BLaER1 treated with 17β-estradiol and CSF1 and Interleukin-3, amounts not matched to agents 10 nM and 100 nM (cell line): ENCODE data around the gene DGKG.

Experiments
- H3K27ac ChIP-seq, 11 experiments: shearing (Covaris generic); formaldehyde crosslinking; 2 replicates each; pipeline ENCODE4 v1.8.1; 2022
- H3K27me3 ChIP-seq, 11 experiments: shearing (Covaris generic); formaldehyde crosslinking; 2 replicates each; pipeline ENCODE4 v1.8.1; 2022
- H3K36me3 ChIP-seq, 11 experiments: shearing (Covaris generic); formaldehyde crosslinking; 2 replicates each; pipeline ENCODE4 v1.8.1; 2022
- H3K4me1 ChIP-seq, 10 experiments: shearing (Covaris generic); formaldehyde crosslinking; 2 replicates each; pipeline ENCODE4 v1.8.1; 2022
- H3K4me2 ChIP-seq, 11 experiments: shearing (Covaris generic); formaldehyde crosslinking; 2 replicates each; pipeline ENCODE4 v1.8.1; 2022
- H3K4me3 ChIP-seq, 10 experiments: shearing (Covaris generic); formaldehyde crosslinking; 2 replicates each; pipeline ENCODE4 v1.8.1; 2022
- H3K9ac ChIP-seq, 11 experiments: shearing (Covaris generic); formaldehyde crosslinking; 2 replicates each; pipeline ENCODE4 v1.8.1; 2022
- H3K9me3 ChIP-seq, 11 experiments: shearing (Covaris generic); formaldehyde crosslinking; replicated peaks in 1 of 11; 2 replicates each; pipeline ENCODE4 v1.8.1; 2022
- H4K20me1 ChIP-seq, 11 experiments: shearing (Covaris generic); formaldehyde crosslinking; 2 replicates each; pipeline ENCODE4 v1.8.1; 2022
- Cebpa-rat ChIP-seq, 11 experiments: shearing (Covaris generic); IDR thresholded peaks; 2 replicates each; pipeline ENCODE4 v1.8.1; 2022

DGKG gene

DNA sequence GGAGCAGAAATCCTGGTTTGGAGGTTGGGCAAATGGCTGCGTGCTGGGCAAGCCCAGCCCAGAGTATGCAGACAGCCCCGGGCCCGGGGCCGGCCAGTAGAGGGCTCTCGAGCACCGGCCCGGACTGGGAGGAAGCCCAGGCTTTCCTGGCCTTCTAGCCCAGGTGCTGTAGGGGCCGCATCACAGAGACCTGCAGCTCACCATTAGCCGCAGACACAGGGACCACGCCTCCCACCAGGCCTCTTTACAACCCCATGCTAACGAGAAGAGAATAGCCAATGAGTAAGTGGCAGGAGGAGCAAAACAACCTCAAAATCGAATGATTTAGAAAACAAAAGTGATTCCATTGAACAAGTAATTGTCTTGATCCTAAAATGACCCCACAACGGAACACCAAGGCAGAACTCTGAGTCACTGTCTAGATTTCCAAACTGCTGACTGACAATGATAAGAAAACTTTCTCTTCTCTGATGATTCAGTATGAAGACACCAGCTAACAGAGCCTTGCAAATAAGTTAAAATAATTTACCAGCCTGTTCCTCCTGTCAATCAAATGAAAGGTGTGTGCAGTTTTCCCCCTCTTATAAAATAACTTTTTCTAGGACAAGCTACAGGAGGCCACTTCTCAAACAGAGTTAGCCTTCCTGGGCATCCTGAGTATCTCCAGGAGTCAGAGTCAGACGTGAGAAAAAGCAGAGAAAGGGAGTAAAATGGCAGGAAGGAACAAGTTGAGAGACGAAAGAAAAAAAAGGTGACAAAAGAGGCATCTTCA is 102.2 kb downstream of the DGKG start:
- Histone ChIP-seq H4K20me1 (no peaks in the 10 kb centered on the region; a peak in 1 of 22 replicates), H3K4me3 (no peak overlapping the region), H3K36me3 (no peaks in the 10 kb centered on the region), H3K27me3 (peaks cover 0 to 6% (median 0%) of the 10 kb centered on the region in 11 experiments; a peak in 1 of 22 replicates), H3K9ac (0 out of 22 replicates have a peak overlapping the region, but pooled peaks of 2 of the 11 experiments have one; percentile 1 to 22), H3K4me1 (peaks cover 14 to 36% (median 31%) of the 10 kb centered on the region in 10 experiments), H3K9me3 (no peaks in the 10 kb centered on the region), H3K27ac (no peak overlapping the region), H3K4me2 (peak overlapping the region in 8 of 11 experiments; percentile 3 to 44 (median 14); a peak in 8 of 22 replicates)
- TF ChIP-seq Cebpa-rat (IDR thresholded peaks at IDR 0.05) = no peak

DNA sequence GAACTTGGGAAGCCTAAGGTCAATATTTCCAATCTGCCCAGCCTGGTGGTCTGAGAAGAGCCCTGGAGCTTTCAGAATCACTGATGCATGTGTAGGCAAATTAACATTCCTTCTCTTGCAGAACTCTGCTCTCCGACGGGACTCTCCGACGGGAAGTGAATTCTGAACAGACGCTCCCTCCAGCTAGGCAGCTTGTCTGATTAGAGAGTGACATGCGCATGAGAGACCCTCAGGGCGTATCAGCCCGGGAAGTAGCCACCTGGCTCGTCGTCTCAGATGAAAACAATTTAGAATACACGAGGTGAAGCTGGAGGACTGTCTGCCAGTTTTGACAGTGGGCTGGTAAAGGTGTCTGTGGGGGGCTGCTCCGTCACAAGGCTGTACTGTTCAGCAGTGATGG is 103.1 kb downstream of the DGKG start:
- no peak overlapping the region for H3K4me3 ChIP-seq
- H3K4me2 ChIP-seq = peak overlapping the region in 5 of 11 experiments; percentile 3 to 43 (median 16); a peak in 3 of 22 replicates
- peaks cover 21 to 44% (median 39%) of the 10 kb centered on the region in 10 experiments for H3K4me1 ChIP-seq
- H3K9me3 ChIP-seq = no peaks in the 10 kb centered on the region
- peaks cover 0 to 6% (median 0%) of the 10 kb centered on the region in 11 experiments; a peak in 1 of 22 replicates for H3K27me3 ChIP-seq
- no peaks in the 10 kb centered on the region for H3K36me3 ChIP-seq
- H4K20me1 ChIP-seq = no peaks in the 10 kb centered on the region; a peak in 2 of 22 replicates
- no peak overlapping the region for H3K27ac ChIP-seq
- TF ChIP-seq Cebpa-rat (IDR thresholded peaks at IDR 0.05) = no peak
- no peak overlapping the region for H3K9ac ChIP-seq

DNA sequence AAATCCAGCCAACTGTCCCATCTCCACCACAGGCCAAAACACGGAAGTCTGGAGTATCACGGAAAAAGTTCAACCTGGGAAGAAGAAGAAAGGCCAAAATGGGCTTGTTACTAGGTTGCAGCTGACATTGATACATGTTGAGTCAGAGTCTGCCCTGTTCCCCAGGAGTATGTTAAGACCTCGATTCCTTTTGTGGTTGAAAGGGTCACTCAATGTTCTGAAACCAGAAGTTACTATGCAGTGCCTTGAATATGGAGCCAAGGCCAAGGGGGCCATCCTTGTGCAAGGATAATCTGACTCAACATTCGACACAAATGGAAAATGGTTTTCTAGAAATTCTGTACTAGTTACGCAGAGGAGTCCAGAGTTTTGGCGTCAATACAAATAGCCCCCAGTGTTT is 104.2 kb downstream of the DGKG start:
- Histone ChIP-seq H3K27ac (no peak overlapping the region), H4K20me1 (no peaks in the 10 kb centered on the region; a peak in 2 of 22 replicates), H3K4me1 (peaks cover 32 to 55% (median 48%) of the 10 kb centered on the region in 10 experiments), H3K9me3 (no peaks in the 10 kb centered on the region), H3K27me3 (peaks cover 0 to 6% (median 0%) of the 10 kb centered on the region in 11 experiments; a peak in 2 of 22 replicates), H3K9ac (no peak overlapping the region), H3K4me3 (no peak overlapping the region), H3K36me3 (no peaks in the 10 kb centered on the region), H3K4me2 (no peak overlapping the region)
- TF ChIP-seq Cebpa-rat (IDR thresholded peaks at IDR 0.05) = no peak

DNA sequence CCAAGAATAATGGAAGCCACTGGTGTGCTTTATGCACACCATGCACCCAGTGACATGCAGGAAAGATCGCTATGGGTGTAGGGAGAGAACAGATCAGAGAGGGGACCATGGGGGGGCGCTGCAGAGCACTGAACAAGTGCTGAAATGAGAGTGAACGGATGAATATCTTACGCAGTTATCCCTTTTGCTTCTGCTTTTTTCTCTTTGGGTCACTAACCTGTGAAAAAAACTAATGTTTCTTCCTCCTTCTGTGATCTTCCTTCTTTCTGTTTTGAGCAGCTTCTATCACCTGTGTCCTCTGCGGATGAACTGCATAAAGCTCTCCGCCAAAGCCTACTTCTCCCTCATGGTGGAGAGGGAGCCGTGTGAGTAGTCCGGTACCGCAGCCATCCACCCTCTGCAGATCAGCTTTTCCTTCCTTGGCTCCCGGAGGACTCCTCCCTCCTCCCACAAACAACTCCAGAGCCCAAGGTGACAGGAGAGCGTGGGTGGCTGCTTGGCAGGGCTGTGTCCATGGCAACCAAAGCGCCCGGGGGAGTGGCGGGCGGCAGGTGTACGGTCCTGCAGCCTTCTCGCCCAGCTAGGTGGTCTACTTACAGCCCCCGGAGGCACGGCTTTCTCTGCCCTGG is 106.2 kb downstream of the DGKG start:
- peaks cover 44 to 66% (median 50%) of the 10 kb centered on the region in 10 experiments for H3K4me1 ChIP-seq
- no peak overlapping the region for H3K4me3 ChIP-seq
- H3K9ac ChIP-seq = peak overlapping the region in 2 of 11 experiments; percentile 54 to 69; a peak in 1 of 22 replicates
- no peaks in the 10 kb centered on the region; a peak in 2 of 22 replicates for H4K20me1 ChIP-seq
- no peaks in the 10 kb centered on the region for H3K36me3 ChIP-seq
- peaks cover 0 to 6% (median 0%) of the 10 kb centered on the region in 11 experiments; a peak in 2 of 22 replicates for H3K27me3 ChIP-seq
- peak overlapping the region; percentile 74 to 96 (median 82) for H3K4me2 ChIP-seq
- no peaks in the 10 kb centered on the region for H3K9me3 ChIP-seq
- H3K27ac ChIP-seq = peak overlapping the region in 8 of 11 experiments; percentile 56 to 78 (median 74); a peak in 16 of 22 replicates
- TF ChIP-seq Cebpa-rat (IDR thresholded peaks at IDR 0.05) = no peak

DNA sequence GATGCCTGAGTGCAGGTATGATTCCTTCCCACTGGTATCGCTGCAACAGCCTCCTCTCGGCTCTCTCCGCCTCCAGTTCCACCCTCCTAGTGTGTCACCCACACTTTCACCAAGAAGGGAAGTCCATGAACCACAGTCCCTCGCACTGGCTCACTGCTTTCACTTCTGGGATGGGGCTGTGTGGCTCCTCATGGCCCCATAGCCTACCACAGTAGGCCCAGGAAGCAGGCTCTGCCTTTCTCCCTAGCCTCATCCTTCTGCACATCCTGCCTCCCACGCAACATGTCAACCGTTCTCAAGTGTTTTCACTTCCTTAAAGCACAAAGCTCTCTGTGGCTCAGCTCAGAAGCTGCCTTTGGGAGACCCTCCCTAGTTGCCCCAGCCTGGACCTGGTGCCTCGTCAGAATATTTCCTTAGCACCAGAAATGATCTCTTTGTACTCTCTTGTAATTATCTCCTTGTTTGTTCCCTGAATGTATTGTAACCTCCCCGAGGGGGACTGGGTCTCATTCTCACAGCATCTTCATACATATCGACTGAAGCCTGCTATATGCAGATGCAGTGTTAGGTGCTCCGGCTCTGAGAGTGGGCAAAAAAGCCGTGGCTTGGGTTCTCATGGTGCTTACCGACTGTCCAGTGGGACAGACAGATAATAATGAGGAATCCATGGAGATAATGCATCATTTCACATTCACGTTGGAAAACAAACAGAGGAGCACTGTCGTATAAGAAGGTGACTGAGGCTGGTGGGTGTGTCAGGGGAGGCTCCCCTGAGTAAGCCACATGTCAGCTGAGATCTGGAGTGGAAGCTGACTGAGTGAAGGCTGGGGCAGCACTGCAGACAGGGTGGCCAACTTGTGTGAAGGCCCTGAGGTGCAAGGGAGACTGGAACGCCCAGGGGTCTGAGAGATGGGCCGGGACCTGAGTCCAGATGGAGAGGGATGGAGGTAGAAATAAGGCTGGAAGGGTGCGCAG is 107.1 kb downstream of the DGKG start:
- Histone ChIP-seq H3K9me3 (no peaks in the 10 kb centered on the region), H3K4me2 (peak overlapping the region; percentile 74 to 96 (median 82)), H3K4me1 (peaks cover 37 to 58% (median 44%) of the 10 kb centered on the region in 10 experiments), H3K4me3 (peak overlapping the region in 2 of 10 experiments; percentile 7 to 34; a peak in 1 of 20 replicates), H3K27ac (peak overlapping the region in 10 of 11 experiments; percentile 4 to 78 (median 74); a peak in 18 of 22 replicates), H3K9ac (peak overlapping the region in 9 of 11 experiments; percentile 7 to 69 (median 50); a peak in 15 of 22 replicates), H4K20me1 (no peaks in the 10 kb centered on the region; a peak in 2 of 22 replicates), H3K27me3 (peaks cover 0 to 6% (median 0%) of the 10 kb centered on the region in 11 experiments; a peak in 2 of 22 replicates), H3K36me3 (no peaks in the 10 kb centered on the region)
- no peak for TF ChIP-seq Cebpa-rat (IDR thresholded peaks at IDR 0.05)

DNA sequence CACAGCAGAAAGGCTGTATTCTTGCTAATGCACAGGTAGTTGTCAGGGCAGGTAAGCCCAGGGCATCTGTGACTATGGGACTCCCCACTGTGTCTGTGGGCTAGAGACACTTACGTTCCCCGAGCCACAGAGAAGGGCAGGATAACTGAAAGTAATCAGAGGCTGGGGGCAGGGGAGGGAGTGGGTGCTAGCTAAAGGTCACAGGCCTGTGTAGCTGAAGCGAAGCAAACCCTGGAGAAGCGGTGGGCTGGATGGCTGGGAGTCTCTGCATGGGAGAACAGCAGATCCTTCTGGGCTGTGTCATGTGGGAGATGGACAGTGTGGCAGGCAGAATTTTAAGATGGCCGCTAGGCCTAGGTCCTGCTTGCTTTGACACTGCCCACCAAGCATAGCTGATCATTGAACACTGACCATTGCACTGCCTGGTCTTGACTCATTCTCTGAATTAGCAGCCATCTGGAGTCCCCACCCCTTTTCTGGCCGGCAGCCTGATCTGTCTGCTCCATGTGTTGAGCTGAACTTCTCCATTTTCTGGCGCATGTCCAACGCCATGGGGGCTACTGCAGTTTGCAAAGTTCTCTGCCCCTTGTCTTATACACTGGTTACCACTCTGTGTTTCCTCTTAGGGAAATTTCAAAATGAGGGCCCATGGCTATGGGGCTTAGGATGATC is 110.0 kb downstream of the DGKG start:
- peaks cover 0 to 4% (median 0%) of the 10 kb centered on the region in 11 experiments; a peak in 2 of 22 replicates for H3K27me3 ChIP-seq
- H4K20me1 ChIP-seq = no peaks in the 10 kb centered on the region; a peak in 2 of 22 replicates
- H3K36me3 ChIP-seq = no peaks in the 10 kb centered on the region
- no peak for TF ChIP-seq Cebpa-rat (IDR thresholded peaks at IDR 0.05)
- no peak overlapping the region for H3K9ac ChIP-seq
- peaks cover 43 to 67% (median 52%) of the 10 kb centered on the region in 10 experiments for H3K4me1 ChIP-seq
- H3K9me3 ChIP-seq = no peaks in the 10 kb centered on the region
- H3K4me2 ChIP-seq = peak overlapping the region in 5 of 11 experiments; percentile 10 to 89 (median 82); a peak in 7 of 22 replicates
- no peak overlapping the region for H3K4me3 ChIP-seq
- no peak overlapping the region for H3K27ac ChIP-seq

DNA sequence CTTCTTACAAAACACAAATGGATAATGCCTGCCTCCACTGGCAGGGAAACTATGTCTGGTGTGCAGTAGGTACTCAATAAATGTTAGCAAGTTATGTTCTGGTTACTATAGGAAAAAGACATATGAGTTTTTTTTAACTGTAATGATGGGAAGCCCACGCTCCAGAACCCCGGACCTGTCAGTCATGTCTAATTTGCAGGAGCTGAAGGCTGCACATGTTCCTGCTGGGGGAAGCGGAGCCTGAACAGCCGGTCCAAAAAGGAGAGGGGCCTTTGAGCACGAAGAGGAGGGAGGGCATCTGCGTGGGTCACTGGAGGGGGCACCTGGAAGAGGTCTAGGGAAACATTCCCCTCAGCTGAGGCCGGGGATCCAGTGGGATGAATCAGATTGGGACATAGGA is 113.2 kb downstream of the DGKG start:
- H3K4me3 ChIP-seq = no peak overlapping the region
- no peak for TF ChIP-seq Cebpa-rat (IDR thresholded peaks at IDR 0.05)
- H3K4me2 ChIP-seq = peak overlapping the region in 2 of 11 experiments; percentile 22 to 51; a peak in 3 of 22 replicates
- H3K4me1 ChIP-seq = peaks cover 28 to 44% (median 34%) of the 10 kb centered on the region in 10 experiments
- no peak overlapping the region for H3K9ac ChIP-seq
- H3K9me3 ChIP-seq = no peaks in the 10 kb centered on the region
- no peaks in the 10 kb centered on the region for H4K20me1 ChIP-seq
- H3K27ac ChIP-seq = no peak overlapping the region
- H3K36me3 ChIP-seq = no peaks in the 10 kb centered on the region
- H3K27me3 ChIP-seq = peaks cover 0 to 4% (median 0%) of the 10 kb centered on the region in 11 experiments; a peak in 1 of 22 replicates
